ENCODE measurements around the gene TMCC1.

- TF ChIP-seq CTCF (IDR thresholded peaks at IDR 0.05): no peak
- no peak for TF ChIP-seq POLR2A (IDR thresholded peaks at IDR 0.05)
Observed at GRCh38 chr3:129758306-129758705, 135.2 kb downstream of the TMCC1 start.

All from thyroid gland (tissue), 4 donors.